HPDE6-E6E7 (cell line): ENCODE measurements around the gene LHFPL6.

Source experiments
- DNase-seq: peaks from one replicate; pipeline ENCODE4 v3.0.0; 2011; ENCODE audit warnings: missing footprints; ENCODE audit errors: extremely low spot score

LHFPL6 gene

DNA sequence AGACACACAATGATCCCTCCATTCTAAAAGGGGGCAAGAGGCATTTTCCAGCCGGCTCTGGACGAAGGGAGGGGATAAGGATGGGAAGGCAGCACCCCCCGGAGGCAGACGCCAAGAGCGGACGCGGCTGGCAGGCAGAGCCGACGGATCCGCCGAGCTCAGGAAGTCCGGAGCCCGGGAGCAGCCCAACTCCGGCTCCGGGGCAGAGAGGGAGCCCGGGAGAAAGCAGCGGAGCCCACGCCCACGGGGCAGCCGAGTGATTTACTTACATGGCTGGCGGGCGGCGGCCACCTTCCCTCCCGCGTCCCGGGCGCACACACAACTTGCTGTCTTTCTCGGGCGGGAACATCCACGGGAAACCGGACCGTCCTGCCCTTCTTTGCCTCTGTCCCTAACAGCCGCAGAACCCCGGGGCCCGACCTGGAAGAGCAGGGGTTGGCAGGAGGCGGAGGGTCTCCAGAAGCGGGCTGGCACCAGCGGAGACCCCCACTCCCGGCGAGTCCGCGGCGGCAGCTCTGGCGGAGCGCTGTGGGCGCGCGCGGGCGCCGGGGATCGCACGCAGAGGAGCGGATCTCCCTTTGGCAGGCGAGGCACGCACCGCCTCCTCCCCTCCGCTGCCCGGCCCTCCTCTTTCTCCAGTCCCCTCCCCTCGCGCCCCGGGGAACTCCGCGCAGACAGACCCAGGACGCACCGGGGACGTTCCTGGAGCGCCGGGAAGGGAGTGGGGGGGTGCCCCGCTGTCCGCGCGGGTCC, at the start of gene LHFPL6:
Gene LHFPL6 (minus strand): TSS at position 580 of the 753 bp plus-strand sequence.
- peak; percentile 23 for DNase-seq

DNA sequence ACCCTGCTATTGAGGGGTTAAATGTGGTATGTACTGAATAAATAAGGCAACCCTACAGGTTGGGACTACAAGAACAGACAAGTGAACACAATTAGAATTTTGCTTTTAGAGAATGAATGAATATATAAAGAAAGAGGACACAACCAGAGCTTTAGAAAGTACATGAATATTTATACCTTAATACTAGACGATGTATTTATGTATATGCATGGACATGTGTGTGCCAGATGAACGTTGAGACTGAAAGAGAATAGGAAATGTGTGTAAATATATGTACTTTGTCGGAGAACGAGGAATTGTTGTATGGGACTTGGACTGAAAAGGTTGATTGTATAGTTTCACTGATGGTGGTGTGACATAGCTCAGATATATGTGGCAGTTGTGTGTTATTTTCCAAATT, 43.1 kb upstream of the LHFPL6 start:
- DNase-seq = no peak

DNA sequence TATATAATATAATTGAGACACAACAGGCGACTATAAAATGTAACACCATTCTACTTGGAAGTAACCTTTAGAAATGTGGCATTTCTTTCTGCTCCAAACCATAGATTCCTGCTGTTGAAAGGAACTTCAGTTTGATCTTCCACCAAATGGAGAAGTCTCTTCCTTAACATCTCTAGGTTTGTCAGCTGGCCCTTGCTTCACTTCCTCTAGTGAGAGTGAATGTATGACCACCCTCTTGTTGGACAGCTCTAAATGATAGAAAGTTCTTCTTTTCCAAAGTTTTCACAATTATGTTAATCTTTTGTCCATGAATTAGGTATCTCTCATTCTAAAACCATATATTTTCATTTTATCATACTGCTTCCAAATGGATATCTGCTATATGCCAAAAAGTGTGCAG, 38.7 kb upstream of the LHFPL6 start:
- DNase-seq = no peak

DNA sequence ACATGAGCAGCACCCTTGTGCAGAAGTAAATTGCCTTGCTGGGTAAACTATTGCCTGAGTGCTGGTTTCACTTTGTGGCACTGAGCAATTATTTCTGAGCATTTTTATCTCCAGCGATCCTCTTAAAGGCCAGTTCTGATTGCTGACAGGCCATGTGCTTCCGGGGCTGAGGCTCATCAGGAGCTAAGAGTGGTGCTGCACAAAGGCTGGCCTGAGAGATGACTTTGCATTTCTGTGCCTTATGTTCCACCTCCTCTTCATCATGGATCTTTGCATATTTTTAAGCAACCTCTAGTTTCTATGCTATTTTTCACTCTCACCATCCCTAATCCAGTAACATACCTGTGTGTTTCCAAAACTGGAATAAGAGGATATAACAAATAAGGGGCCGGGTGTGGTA, 34.9 kb upstream of the LHFPL6 start:
- DNase-seq = no peak

DNA sequence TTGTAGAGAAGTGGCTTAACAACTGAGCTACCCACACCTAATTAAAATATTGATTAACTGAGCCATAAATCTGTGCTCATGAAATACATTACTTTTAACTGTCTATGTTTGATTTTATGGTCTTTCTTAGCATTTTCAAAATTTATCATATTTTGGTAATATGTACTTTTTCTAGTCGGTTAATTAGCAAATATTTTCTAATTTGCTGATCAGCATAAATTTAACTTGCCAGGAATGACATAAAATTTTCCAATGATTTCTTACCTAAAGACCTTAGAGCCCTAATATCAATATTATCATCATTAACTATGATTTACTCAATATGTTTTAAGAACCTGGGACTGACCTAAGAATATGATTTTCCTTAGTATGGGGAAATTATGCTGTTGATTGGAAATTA, 32.6 kb upstream of the LHFPL6 start:
- DNase-seq = no peak

DNA sequence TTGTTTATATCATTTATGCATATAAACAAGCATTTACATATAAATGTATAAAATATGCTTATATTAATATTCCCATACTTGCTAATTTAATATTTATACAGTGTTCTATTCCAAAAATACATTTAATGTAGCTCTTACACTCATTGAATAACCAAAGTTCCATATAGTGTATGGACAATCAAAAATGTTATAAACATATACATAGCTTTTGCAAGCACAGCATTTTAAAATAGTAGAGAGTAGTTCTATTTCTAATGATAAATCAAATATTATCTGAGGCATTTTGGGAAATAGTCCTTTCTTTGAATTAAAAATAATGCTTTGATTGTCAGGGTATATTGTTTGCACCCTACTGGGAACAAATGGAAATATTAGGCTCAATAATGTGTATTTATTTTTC, 30.0 kb upstream of the LHFPL6 start:
- no peak for DNase-seq

DNA sequence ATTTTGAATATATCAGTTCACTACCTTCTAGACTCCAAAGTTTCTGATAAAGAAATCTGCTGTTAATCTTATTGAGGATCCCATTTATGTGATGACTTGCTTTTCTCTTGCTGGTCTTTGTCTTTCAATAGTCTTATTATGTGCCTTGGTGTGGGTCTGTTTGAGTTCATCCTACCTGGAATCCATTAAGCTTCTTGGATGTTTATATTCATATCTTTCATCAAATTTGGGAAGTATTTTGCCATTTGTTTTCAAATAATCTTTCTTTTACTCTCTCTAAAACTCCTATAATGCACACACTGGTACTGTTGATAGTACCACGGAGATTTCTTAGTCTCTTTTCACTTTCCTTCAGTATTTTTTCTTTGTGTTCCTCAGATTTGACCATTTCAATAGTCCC, 28.3 kb upstream of the LHFPL6 start:
- DNase-seq = no peak

DNA sequence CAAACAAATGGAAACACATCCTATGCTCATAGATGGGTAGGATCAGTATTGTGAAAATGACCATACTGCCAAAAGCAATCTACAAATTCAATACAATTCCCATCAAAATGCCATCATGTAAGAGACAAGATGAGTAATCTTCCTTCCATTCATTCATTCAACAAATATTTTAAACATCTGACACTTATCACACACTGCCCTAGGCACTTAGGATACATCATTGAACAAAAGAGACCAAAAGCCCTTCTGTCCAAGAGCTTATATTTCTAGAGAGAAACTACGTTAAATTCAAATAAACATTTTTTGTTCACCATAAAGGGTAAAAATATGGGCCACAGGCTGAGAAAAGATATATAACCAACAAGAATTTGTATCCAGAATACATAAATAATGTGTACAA, 20.5 kb upstream of the LHFPL6 start:
- no peak for DNase-seq

DNA sequence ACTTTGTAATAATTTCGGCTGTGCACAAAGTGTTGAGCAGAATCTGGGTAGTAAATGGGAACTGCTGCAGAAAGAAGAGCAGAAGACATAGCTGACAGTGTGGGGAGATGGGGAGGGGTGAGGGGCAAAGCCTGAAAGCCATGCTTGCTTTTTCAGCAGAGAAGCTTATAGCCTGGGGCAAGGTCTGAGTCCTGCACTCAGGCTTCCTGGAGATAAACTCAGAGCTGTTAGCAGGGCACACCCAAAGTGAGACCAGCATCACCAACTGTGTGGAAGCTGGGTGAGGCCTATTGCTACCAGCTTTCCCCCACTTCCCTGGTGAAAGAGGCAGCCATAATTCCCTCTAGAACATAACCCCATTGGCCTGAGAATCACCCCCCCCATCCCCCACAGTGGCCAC, 15.6 kb upstream of the LHFPL6 start:
- DNase-seq = no peak

DNA sequence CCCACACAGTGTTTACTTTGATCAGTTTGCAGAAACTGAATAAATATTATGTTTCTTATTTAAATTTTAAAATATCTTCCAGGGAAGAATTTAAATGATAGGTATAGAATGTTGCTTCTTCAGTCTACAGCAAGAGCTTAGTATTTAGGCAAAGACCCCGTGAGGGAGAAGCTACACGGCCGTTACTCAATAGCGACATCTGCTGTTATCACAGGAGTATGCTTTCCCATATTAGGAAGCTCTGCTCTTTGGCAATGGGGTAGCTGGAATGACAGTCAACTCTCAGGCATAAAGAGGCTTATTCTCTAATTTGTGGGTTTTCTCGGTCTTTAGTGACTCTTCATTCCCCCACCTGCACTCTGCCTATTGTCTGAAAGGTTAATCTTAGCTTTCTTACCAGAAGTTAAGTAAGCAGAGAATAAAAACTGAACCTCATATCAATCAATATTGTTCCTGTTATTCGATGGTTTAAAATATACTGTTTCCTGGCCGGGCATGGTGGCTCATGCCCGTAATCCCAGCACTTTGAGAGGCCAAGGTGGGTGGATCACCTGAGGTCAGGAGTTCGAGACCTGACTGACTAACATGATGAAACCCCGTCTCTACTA, 13.2 kb upstream of the LHFPL6 start:
- no peak for DNase-seq

DNA sequence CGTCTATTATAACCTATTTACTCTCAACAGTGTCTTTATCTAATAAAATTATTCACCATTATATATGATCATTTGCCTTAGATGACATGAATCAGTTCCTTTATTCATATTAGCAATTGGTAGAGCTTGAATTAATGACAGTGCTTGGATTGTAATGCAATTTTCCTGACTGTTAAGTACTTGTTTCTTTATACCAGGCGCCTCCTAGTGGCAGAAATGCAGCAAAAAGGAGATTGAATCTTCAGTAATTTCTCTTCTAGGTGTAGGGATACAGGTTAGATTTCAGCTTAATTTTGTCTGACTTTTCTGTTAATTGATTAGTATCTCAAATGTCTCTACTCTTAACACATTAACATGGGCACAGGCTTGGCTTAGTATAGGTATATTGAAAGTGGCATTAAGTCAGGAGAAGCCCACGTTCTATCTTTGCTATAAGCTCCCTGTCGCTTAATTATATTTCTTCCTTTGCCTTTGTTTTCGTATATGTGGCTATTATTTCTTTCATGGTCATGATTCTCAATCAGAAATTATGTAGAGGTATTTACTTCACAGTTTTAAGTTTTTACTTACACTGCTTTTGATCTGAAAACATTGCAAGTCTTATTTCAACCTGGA, 9.1 kb upstream of the LHFPL6 start:
- DNase-seq = no peak

DNA sequence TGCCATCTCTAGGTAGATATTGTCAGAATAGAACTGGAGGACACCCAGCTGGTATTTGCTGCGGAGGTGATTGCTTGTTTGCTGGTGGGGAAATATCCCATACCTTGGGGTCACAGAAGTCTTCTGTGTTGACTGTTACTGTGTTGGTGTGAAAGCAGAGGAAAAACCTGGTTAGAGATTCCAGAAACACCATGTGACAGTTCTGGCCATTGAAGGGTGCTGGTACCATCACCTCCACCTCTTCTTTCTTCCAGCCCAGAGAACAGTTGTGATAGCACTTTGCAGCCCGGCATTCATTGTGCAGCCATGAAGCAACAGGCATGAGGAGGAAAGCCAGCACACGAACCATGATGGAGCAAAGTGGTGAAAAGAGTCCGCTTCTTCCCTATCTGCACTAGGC, 4.9 kb upstream of the LHFPL6 start:
- DNase-seq = no peak

DNA sequence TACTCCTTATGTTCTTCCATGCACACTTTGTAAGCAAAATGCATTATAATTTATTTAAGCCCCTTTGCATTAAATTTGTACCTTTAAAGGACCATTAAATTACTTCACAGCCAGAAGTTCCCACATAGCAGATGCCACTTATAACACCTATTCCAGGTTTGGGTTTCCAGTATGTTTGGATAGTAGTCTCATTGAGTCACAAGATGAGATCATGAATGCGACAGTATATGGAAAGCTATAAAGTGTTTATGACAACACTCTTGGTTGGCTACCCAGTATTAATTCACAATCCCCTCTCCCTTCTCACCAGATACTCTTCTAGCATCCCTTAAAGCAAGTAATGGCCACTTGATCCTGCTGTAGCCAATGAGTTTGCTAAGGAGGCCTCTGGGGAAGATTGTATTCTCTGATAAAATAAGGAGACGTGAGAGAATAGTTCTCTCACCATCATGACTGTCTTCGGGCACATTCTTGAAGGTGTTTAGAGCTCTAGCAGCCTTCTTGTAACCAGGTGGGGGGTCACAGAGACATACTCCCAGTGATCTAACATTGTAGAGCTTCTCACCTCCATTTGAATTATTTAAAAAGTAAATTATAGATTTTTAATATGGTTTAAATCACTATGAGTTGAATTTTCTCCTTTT, 2.8 kb upstream of the LHFPL6 start:
- DNase-seq = no peak

DNA sequence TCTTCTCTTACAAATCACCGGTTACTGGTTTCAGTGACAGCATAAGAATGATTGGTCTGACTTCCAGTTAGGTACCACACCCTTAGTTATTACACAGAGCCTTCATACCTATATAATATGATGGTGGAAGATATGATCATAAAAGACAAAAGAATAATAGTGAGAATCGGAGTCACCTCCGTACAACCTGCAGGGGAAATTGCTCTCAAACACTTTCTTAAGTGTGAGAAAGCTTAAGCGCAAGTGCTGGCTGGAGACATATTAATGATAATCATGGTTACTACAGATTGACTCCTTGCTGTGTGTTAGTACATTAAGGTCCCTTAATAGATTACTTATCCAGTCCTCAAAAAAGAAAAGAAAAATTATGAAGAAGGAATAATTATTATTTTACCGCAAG, 1.8 kb upstream of the LHFPL6 start:
- no peak for DNase-seq

DNA sequence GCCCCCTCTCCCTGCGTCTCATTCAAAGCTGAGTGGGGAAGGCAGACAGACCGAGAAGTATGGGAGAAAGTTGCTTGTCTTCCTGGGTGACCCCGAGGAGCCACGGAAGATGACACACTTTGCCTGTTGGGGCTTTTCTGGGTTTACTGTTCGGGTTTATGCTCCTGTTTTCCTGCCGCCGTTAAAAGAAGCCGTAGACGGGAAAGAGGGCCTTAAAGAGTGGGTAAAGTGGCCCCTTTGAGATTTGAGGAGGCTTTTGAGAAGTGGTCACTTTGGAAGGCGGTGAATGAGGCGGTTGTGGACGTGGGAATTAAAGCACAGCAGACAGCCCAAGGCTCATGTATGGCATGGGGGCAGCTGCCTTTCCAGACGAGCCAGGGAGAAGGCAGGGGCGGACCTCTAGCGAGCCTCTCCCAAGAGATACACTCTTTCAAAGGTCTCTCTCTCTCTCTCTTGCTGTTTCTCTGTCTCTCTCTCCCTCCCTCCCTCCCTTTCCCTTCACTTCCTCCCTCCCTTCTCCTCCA, 493 bp upstream of the LHFPL6 start:
- DNase-seq = no peak

DNA sequence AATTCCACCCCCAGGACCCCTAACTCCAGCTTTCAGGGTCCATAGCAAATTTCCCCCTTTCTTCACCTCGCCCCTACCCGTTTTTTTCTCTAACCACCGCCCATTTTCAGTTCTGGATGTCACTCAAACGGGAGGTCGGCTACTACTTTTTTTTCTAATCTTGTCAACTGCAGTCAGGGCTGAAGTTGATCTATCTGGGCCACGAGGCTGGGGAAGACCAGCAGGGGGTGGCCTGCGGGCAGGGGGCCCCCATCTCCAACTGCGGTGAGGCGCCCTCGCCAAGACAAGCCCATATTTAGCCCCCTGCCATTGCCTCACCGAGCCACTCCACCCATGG, 748 bp downstream of the LHFPL6 start:
- no peak for DNase-seq

DNA sequence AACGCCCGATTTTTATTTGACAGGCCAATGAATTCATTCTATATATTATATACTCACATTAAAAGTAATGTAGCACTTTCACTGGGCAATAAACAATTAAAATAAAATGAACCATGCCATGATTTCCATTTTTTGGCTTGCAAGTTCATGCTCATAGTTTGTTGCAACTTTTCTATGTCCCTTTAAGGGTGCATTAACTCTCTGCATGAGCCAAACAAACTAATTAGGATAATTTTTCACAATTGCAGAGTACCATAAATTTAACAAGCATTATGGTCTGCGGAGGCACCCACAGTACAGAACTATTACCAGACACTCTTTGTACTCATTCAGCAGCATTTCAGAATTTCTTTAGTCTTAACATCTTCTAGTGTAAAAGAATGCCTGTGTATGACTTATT, 1.4 kb downstream of the LHFPL6 start:
- no peak for DNase-seq

DNA sequence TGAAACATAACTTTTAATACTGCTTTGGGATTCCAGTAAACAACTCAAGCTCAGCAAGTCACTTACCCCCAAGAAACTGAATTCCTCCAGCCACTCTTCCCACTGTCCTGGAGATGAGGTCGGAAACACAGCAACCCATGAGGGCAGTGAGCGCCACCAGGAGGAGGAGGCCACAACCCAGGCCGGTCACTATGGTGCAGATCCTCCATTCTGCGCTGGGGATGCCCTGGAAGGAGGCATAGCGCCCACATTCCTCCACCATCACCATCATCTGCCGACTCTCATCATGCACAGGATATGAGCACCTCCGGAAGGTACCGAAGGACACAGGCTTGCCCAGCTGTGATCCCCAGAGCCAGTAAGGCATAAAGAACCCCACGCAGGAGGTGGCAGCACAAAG, 2.2 kb downstream of the LHFPL6 start:
- no peak for DNase-seq

DNA sequence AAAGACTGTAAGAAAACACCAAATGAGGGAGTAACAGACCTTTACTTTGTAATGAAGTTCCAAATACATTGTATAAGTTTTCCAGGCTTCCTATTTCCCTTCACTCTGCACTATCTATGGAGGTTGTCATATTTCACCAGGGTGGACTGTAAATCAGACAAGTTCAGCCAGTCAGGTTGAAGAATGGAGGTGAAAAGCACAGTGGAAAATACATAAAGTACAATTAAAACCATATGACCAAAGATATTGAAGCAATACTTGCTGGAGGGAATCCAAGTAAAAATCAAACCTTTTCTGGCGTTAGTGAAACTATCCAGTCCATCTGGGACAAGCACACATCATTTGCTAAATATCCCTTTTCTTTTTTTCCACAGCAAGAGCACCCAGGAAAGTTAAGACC, 3.2 kb downstream of the LHFPL6 start:
- no peak for DNase-seq

DNA sequence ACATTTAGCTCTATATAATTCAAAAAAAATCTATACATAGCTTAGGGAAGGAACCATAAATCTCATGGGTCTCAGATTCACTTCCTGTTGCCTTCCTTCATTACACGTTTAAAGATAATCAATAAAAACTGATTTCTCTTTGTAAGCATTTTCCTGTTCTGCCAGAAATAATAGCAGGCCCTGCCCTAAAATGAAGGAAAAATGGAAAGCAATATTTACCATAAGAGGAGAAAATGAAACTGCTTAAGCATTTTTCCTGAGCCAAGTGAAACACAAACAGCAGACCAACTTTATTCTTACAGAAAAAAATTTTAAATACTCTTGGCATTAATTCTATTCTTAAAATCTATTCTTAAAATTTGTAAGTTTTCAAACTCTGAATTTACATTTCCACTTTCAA, 4.0 kb downstream of the LHFPL6 start:
- no peak for DNase-seq

DNA sequence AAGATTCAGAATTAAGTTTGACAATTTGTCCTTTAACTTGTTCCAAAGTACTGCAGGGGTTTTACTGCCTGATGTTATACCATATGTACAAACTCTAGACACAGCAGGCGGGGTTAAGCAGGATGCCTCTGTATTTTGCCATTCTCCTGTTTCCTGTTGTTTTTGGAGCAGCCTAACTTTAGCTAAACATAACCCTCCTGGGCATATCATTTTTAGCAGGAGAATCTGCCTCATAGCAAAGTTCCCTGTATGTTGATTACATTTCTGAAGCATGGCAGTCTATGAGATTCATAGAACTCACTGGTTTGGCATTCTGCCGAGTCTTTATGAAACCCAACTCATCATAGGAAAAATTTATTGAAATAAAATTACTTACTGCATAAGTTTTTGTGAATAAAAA, 5.2 kb downstream of the LHFPL6 start:
- DNase-seq = no peak

DNA sequence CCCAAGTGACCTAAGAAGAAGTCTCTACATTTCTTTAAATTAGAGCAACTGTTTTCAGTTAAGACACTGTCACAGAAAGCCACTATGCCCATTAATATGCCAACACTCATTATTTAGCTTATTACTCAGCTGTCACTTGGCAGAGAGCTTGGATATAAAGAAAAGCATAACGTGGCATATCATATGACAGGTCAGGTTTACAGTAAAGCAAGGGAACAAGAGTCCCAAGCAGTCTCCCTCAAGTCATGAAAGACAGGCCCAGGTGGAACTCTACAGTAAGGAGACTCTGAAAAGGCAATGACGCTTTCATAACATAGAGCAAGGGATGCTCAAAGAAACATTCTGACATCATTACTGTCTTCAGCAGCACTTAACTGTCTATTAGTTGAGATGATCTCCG, 6.3 kb downstream of the LHFPL6 start:
- no peak for DNase-seq

DNA sequence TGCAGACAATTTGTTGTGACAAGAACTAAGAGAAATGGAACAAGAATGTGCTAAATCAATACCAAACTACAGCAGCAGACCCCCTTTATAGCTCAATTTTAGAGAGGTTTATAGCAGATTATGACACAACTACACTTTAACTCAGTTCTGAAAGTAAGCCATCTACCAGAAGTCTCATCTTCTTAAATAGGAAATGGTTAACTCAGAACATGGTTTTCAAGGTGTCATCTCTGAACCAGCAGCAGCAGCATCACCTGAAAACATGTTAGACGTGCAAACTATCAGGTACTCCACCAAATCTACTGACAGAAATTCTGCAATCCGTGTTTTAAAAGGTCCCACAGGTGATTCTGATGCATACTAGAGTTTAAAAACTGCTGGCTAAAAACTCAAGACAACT, 6.8 kb downstream of the LHFPL6 start:
- DNase-seq = no peak
